HG02870 (cell line): ENCODE data around the gene CLCA1.

Experiments used
- ATAC-seq: cut with Tn5 transposase; IDR thresholded peaks from one replicate; pipeline ENCODE4 v1.9.1; 2021; ENCODE audit warnings: mild to moderate bottlenecking, moderate library complexity; ENCODE audit not compliant: unreplicated experiment

Gene CLCA1

GRCh38 chr1:86503406-86504136 is 34.8 kb downstream of the CLCA1 start:
- ATAC-seq, result no peak

- no peak for ATAC-seq
These were observed 35.4 kb downstream of the CLCA1 start for GRCh38 chr1:86504137-86504479.

- ATAC-seq, result no peak
These were observed 36.3 kb downstream of the CLCA1 start for GRCh38 chr1:86504895-86505563.

GRCh38 chr1:86505564-86505902 is 36.8 kb downstream of the CLCA1 start:
- ATAC-seq, result no peak

GRCh38 chr1:86507935-86508582 is 39.3 kb downstream of the CLCA1 start:
- ATAC-seq, result no peak

- ATAC-seq, result no peak
These were observed 39.8 kb downstream of the CLCA1 start for GRCh38 chr1:86508583-86508969.

- ATAC-seq, result no peak
These were observed 46.9 kb downstream of the CLCA1 start for GRCh38 chr1:86515597-86515996.

- no peak for ATAC-seq
These were observed 47.6 kb downstream of the CLCA1 start for GRCh38 chr1:86516335-86516734.

GRCh38 chr1:86517336-86517735 is 48.6 kb downstream of the CLCA1 start:
- ATAC-seq, result no peak

GRCh38 chr1:86520789-86521521 is 52.2 kb downstream of the CLCA1 start:
- ATAC-seq, result no peak

GRCh38 chr1:86521522-86521891 is 52.8 kb downstream of the CLCA1 start:
- ATAC-seq, result no peak

- no peak for ATAC-seq
These were observed 53.5 kb downstream of the CLCA1 start for GRCh38 chr1:86522240-86522639.

- ATAC-seq, result no peak
These were observed 55.1 kb downstream of the CLCA1 start for GRCh38 chr1:86523670-86524354.

- no peak for ATAC-seq
These were observed 58.6 kb downstream of the CLCA1 start for GRCh38 chr1:86527306-86527705.

- ATAC-seq, result no peak
These were observed 61.6 kb downstream of the CLCA1 start for GRCh38 chr1:86530211-86530845.

- ATAC-seq, result no peak
These were observed 69.4 kb downstream of the CLCA1 start for GRCh38 chr1:86537928-86538695.

- no peak for ATAC-seq
These were observed 70.0 kb downstream of the CLCA1 start for GRCh38 chr1:86538775-86539174.

- ATAC-seq, result no peak
These were observed 73.1 kb downstream of the CLCA1 start for GRCh38 chr1:86541859-86542258.

- ATAC-seq, result no peak
These were observed 73.9 kb downstream of the CLCA1 start for GRCh38 chr1:86542631-86543030.

GRCh38 chr1:86546787-86547221 is 78.1 kb downstream of the CLCA1 start, which contains the start of gene CLCA4:
TSS of gene CLCA4 (plus strand) at chr1:86547078. CDS start at chr1:86547120, 42 bp downstream.
- ATAC-seq, result no peak
